Naive B cell (primary cell): ENCODE data around the gene PHTF2. TPM values are rescaled to one million over a fixed set of nuclear protein-coding genes. Genes with fewer than 3 reads are reported as not detected.

Source experiments
- ATAC-seq, 2 donors: fragments of 150-1000 bp; cut with Tn5 transposase; 2 replicates each; pipeline ENCODE4 v1.10.0; 2021; ENCODE audit warnings: low read depth in 2 of 2, mild to moderate bottlenecking in 2 of 2, moderate library complexity in 2 of 2
- DNase-seq: peaks from one replicate; pipeline ENCODE4 v3.0.0; 2022
- H3K27ac Mint-ChIP-seq, 6 donors: one replicate each; pipeline ENCODE4 v1.8.0; 2020 to 2022; ENCODE audit warnings: mild to moderate bottlenecking in 6 of 6, mixed read lengths in 6 of 6, moderate library complexity in 5 of 6, inconsistent platforms in 2 of 6
- H3K27me3 Mint-ChIP-seq, 3 donors: one replicate each; pipeline ENCODE4 v1.8.0; 2021 to 2022; ENCODE audit warnings: mixed read lengths in 3 of 3, mild to moderate bottlenecking in 1 of 3
- H3K36me3 Mint-ChIP-seq, 2 donors: one replicate each; pipeline ENCODE4 v1.8.0; 2020 to 2022; ENCODE audit warnings: mixed read lengths in 2 of 2, inconsistent platforms in 1 of 2, mild to moderate bottlenecking in 1 of 2
- H3K4me1 Mint-ChIP-seq, 3 donors: one replicate each; pipeline ENCODE4 v1.8.0; 2020 to 2022; ENCODE audit warnings: mixed read lengths in 3 of 3, inconsistent platforms in 1 of 3, mild to moderate bottlenecking in 1 of 3, moderate library complexity in 1 of 3
- H3K4me3 Mint-ChIP-seq, 8 donors: one replicate each; pipeline ENCODE4 v1.8.0; 2020 to 2022; ENCODE audit warnings: mild to moderate bottlenecking in 8 of 8, mixed read lengths in 8 of 8, moderate library complexity in 8 of 8, inconsistent platforms in 2 of 8
- H3K9me3 Mint-ChIP-seq, 7 donors: one replicate each; pipeline ENCODE4 v1.8.0; 2020 to 2022; ENCODE audit warnings: mixed read lengths in 7 of 7, mild to moderate bottlenecking in 5 of 7, inconsistent platforms in 2 of 7, moderate library complexity in 1 of 7
- polyA plus RNA-seq, 6 donors: library from polyadenylated mRNA; unstranded; fragments of 300-500 nt; fragmentation: Illumina TruSeq; gene quantifications; one replicate each; pipeline ENCODE4 v1.2.3, GENCODE V29; 2021; ENCODE audit warnings: low read depth in 6 of 6

The PHTF2 gene
- polyA plus RNA-seq, 6 donors from 2014 or later: 14.7 to 34.0 (median 23.8) TPM

DNA sequence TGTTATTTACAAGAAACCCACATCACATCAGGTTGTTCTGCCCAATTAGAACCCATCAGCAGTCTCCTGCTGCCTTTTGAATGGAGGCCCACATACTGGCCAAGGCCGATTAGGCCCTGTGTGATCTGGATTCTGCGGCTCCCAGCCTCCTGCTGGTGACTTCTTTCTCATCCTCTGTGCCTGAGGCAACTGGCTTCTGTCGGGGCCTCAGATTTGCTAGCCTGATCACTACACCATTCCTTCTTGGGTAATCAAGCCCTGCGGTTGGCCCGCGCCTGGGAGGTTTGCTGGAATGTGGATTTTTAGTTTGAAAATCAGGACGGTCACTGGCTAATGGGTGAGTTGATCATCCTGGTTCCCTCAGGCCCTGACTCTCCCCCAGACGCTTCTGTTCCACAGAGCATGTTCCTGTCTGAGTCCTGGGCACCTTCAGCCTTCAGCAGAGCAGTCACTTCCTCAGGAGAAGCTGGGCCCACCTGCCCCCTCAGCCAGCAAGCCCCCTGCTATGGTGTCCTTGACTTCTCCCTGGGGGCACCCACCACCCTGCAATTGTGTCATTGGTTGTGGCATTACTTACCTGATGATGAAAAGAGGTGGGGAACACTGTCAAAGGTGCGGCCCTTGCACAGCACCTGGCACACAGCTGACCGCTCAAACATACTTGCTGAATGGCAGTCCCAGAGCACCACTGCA lies 207.6 kb downstream of the PHTF2 start:
- peaks cover 0 to 2% (median 0%) of the 10 kb centered on the region in 3 donors for H3K27me3 Mint-ChIP-seq

More for the DNA sequence above, 207.6 kb downstream of the PHTF2 start:
- DNase-seq: no peak
- no peak overlapping the region for H3K4me3 Mint-ChIP-seq
- H3K4me1 Mint-ChIP-seq: no peaks in the 10 kb centered on the region
- H3K27ac Mint-ChIP-seq: no peak overlapping the region
- no peaks in the 10 kb centered on the region for H3K36me3 Mint-ChIP-seq
- no peak for ATAC-seq
- no peaks in the 10 kb centered on the region for H3K9me3 Mint-ChIP-seq

Other genes starting within 250 kb of the PHTF2 start
- 10 to 100 TPM in 1 of 6 donors, 1 to 10 TPM in 5; 4.8 to 10.1 (median 9.2) TPM for gene RSBN1L, start 102.3 kb upstream of the PHTF2 start, polyA plus RNA-seq
- gene TMEM60, start 339 bp upstream of the PHTF2 start, polyA plus RNA-seq: 10 to 100 TPM; 12.4 to 53.5 (median 29.6) TPM